Skin of body (tissue), 2 donors: Measurements from ENCODE around the gene USP32. TPM values are rescaled to one million over a fixed set of nuclear protein-coding genes. Genes with fewer than 3 reads are reported as not detected.
"Not testable (repeated sequence)": the region's sequence is repeated elsewhere in the genome, so short reads cannot be mapped to it uniquely, and the experiment has no call there.

Source experiments
- DNase-seq: peaks from one replicate; lab custom pipeline; 2025; lab: John Stamatoyannopoulos, UW
- total RNA-seq: library from RNA; depleted of rRNA; stranded (reverse); fragments of >200 nt; gene quantifications from one replicate; pipeline ENCODE4 v1.2.3, GENCODE V29; 2014

The USP32 gene
- total RNA-seq, 1 donor from 2014 or later = 58.2 TPM

DNA sequence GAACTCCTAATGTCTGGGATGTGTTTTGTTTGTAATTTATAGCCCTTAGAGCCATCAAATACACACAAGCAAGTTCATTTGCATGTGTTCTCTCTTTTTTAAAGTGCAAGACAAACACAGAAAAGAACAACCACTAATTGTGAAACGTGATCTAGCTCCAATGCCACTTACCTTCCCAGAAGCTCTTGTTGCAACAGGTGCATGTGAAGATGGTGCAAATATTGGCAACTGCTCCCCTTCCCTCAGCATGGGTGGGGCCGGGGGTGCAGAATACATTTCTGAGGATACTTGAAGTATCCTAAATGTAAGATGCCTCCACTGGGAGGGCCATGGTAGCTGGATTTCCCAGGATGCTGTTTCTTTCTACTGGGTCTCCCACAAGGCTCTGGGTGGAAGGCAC is 213.8 kb downstream of the USP32 start:
- not testable (repeated sequence) for DNase-seq

DNA sequence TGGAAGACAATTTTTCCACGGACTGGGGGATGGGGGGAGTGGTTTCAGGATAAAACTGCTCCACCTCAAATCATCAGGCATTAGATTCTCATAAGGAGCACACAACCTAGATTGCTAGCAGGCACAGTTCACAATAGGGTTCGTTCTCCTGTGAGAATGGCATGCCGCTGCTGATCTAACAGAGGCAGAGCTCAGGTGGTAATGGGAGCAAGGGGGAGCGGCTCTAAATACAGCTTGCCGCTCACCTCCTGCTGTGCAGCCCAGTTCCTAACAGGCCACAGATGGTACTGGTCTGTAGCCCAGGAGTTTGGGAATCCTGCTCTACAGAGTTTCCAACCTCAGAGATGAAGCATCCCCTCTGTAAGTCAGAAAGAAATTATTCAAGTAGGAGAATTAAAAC is 215.2 kb downstream of the USP32 start:
- DNase-seq = not testable (repeated sequence)

DNA sequence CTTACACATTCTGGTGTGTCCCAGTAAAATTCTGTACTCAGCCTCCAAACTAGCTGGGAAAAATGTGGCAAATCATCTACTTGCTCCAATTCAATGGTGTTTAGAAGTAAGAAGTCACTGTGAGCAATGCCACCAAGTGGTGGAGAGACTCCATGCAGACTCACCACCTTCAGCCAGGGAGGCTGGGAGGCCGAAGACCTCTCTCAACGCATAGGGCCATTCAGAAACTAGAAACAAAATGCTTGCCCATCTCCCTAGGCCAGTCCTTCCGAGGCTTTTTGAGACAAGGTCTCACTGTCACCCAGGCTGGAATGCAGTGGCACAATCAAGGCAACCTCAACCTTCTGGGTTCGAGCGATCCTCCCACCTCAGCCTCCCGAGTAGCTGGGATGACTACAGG is 217.2 kb downstream of the USP32 start:
- not testable (repeated sequence) for DNase-seq

DNA sequence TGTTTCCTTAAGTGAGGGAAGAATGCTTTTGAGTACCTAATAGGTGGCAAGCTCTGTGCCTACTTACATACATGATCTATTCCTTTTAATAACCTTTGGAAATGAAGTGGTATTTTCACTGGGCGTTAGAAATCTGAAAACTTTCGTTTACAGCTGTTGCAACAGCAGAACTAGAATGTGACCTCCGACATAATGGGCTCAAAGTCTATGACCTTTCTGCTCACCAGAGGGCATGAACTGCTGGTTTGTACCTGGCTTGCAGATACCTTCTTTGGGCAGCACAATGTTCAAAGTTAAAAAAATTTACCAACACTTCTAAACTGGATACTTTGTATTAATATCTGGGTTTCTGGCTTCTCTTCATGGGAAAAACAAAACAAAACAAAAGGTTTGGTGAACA is 217.9 kb downstream of the USP32 start:
- no peak for DNase-seq

DNA sequence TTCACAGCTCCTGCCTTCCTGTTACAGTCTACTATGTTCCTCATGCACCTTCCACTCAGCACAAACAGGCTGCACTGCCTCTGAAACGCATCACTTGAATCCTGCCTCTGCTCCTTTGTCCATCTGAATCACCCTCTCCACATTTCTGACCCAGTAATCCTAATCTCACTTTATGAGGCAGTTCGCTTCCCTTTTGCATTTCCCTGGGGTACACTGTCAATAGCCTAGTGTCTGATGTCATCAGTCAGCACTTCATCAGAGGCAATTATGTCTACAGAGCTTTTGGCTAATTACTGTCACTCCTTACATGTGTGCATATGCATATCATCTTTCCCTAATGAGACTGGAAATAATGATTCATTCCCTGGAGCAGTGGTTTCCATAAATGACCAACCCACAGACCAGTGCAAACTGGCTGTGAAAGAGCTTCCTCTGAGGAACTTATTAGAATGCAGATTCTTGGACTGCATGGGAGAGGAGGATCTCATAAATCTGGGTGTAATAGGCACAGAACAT is 218.6 kb downstream of the USP32 start:
- peak; percentile 28 for DNase-seq

DNA sequence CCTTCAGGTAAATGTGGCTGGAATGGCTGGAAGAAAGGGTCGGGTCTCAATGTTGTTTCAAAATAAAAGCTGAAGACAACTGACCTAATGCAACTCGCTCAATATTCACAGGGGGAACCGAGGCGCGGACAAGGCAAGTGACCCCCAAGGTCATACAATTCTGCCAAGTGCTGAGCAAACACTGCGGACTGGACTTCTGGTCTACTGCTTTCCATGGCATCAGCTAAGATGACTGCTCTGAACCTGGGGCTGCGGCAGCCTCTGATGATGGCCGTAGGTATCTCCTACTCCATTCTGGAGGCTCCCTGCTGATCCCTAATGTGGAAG is 220.2 kb downstream of the USP32 start:
- no peak for DNase-seq

DNA sequence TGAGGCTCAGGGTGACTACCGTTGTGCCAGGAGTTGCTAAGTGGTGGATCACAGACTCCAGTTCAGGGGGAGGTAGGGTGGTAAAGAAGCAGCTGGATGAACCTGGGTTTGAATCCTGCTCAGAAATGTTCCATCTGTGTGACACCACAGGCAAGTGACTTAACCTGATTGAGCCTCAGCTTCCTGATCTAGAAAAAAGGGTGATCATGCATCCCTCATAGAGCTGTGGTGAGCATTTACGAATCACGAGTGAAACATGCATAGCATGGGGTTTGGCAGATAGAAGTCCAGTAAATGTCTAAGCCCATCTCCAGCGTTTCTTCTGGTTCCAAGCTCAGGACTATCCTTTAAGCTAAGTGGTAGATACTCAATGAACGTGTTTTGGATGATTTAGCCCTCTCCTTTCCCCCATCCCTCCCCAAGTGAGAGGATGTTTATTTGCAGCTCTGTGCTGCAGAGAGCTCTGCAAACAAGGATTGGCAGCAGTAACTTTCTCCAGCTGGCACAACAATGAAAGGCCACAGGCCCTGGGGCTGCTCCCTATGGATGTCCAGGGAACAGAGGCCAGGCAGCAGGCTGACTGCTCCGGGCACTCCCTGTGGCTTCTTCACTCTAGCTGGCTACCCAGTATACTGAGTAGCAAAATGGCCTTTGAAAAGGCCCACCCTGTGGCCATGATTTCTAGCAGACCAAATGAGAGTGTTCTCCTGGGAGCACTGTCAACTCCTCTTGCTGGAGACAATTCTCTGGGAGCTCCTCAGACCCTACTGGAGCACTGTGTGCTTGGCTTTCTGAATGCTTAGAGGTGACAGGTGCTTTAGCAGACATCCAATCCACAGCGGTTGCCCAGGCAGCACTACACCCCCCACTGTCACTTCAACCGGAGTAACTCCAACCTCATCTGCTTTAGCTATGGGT is 220.8 kb downstream of the USP32 start:
- DNase-seq = no peak

DNA sequence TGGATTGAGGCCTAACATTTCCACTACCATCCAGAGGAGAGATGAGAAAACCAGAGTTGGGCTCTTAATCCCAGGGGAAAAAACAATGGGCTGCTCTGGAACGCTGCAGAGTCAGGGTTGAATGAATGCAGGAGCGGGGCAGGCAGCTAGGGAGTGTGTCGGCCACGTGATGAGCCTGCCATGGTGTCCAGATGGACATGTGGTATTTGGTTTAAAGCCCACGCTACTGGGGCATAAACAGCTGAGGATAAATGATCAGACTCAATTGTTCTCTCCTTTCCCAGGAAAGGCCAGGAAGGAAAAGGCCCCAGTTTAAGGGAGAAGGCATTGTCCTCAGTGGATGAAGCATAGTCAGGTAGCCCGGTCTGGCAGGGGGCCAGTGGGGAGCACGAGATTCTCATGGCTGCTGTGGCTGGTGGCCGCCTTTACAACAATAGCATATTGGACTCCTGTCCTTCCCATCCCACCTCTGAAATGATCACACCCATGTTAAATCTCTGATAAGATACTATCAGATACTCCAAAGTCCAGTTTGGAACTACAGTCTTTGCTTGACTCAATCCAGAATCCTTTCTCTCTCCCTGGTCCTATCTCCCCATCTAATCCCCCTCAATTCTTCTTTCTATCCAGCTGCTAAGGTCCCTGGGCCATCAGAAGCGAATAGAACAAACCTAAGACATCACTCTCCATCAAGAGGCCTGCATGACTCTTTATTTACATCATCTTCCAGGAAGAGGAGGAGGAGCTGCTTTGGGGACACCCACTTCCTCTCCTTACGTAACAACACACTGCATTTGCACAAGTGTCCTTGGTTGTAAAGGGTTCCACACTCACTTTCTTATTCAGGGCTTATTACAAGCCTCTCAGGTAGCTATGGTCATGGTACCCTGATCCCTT is 221.8 kb downstream of the USP32 start:
- DNase-seq = no peak

DNA sequence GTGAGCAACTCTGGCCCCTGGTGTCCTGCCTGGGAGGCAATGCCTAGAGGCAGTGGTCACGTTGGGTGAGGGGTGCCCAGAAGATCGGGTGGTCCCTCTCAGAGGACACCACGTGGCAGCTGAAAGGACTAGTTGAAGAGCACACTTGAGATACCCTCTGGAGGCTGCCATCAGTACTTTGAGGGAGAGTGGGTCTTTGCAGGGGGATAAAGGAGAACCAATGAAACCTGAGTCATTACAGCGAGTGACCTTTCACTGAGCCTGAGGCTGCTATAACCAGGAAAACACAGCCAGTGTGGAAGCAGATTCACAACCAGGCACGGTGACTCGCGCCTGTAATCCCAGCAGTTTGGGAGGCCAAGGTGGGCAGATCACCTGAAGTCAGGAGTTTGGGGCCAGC is 223.3 kb downstream of the USP32 start:
- DNase-seq = no peak

DNA sequence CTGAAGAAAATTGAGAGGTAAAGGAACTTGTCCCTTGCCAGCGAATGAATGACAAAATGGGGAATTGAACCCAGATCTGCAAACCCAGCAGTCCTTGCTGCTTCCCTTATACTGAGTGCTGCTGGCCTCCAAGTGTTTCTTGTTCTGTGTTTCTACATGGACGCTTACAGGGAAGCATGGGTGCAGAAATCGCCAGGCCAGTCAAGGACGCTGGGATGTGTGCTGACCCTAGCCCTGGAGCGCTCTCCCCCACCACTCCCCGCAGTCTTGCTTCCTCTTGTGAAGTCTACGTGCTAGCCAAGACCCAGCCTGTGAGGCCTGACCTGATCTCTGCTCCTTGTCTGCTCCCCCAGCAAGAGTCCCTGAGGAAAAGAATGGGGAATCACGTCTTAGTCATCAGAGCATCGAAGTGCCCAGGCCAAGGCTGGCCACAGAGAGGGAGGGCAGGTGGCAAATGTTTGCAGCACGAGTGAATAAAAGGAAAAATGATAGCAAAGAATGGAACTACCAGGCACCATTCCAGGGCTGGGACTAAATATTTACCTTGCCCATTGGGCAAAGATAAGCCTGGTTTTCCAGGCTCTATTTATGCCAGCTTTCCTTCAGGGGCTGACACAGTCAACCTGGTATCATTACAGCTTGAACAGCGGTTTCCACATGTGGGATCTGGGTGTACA is 224.7 kb downstream of the USP32 start:
- DNase-seq = no peak

DNA sequence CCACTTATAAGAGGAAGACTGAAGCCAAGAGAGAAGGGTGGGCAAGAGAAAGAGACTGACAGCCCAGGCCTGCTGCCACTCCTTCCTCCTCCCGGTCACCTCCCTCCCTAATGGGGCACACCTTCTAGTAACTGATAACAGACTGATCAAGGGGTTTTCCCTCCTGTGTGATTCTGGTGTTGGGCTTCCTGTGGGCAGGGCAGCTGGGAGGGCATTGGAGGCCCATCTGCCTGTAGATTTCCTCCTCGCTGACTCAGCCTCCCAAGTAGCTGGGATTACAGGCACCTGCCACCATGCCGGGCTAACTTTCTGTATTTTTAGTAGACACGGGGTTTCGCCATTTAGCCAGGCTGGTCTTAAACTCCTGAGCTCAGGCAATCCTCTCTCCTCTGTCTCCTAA is 226.0 kb downstream of the USP32 start:
- no peak for DNase-seq

DNA sequence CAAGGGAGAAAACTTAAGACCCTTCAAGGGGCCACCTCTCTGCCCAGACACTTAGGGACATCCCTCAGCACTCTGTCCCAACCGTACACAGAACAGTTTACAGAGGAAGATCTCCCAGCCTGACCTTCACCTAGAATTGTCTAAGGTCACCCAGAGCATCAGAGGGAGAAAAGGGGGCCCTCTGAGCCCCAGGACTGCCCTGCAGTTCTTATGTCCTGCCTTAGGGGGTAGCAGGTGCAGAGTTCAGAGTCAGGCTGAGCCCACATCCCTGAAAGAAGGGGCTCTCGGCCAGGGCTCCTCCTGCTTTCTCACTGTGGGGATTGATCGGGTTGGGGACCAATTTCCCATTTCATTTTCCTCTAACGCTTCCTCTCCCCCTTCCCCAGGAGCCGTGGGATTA is 226.7 kb downstream of the USP32 start:
- no peak for DNase-seq

DNA sequence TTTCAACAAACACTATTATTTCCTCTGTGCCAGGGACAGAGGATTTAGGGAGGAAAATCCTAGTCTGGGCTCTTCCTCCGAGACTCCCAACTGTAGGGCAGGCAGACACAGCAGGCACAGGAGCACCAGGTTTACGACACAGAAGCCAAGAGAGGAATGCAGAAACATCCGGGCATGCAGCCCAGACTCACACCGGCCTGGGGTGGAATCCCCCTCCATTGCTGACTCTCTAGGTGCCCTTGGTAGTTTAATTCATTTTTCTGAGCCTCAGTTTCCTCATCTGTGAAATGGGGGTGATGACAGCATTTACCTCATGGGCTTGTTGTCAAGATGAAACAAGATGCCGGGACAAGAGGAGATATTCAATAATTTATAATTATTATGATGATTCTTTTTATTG is 227.2 kb downstream of the USP32 start:
- DNase-seq = no peak

DNA sequence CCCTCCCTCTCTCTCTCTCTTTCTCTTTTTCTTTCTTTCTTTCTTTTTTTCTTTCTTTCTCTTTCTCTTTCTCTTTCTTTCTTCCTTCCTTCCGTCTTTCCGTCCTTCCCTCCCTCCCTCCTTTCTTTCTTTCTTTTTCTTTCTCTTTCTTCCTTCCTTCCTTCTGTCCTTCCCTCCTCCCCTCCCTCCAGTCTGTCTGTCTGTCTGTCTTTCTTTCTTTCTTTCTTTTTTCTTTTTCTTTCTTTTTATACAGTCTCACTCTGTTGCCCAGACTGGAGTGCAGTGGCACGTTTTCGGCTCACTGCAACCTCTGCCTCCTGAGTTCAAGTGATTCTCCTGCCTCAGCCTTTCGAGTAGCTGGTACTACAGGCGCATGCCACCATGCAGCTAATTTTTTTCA is 227.8 kb downstream of the USP32 start:
- DNase-seq = no peak

DNA sequence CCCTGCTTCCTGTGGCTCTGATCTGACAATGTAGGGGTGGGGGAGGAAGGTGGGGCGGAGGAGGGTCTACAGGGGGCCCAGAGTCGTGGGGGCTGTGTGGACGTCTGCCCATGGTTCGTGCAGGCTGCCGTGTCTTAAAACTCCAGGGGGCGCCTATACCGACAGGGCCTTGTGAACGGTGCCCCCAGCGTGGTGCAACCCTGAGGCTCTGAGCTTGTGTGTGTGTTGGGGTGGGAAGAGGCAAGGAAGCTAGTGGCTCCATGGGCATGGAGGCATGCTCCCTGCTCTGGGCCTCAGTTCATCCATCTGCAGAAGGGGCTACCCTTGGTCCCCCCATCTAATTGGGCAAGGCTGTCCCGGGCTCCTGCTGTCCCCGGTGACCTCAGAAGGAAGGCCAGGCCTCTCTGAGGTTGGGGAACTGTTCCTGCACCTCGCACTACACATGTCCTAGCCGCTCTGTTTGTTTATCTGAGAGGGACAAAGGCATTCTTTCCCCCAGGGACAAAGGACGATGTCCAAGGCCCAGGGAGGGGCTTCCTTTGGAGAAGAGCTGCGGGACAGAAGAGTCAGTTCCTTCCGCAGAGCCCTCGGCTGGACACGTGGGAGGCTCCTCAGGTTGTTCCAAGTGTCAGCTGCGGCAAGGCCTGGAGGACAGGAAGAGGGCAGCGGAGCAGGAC is 228.7 kb downstream of the USP32 start:
- DNase-seq = no peak

DNA sequence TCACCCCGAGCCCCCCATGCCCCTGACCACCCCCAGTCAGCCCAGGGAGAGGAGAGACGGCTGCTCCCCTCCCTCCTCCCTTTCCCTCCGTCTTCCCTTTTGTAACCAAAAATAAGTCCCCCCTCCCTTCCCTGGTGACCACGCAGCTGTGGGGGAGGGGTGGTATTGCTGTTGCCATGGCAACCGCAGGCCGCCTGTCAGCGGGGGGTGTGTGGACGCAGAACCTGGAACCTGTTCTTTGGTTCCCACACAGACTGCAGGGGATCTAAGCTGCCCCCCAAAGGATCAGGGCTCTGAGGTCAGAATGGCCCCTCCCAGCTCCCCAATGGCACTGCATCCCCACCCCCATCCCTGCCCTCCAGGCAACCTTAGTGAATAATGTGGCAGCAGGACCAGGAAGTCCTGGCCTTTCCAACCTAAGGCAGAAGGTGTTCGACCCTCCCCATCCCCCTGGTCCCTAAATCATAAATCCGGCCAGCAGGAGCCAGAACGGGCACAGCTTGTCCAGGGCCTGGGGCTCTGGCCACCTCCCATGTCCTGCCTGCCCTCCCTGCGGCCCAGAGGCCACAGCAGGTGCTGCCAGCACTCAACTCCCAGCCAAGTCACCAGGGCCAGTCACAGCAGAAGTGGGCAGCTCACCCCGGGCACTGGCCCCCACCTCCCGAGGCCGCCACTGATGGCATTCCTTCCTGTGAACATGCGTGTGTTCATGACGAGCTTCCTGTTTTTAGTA is 230.2 kb downstream of the USP32 start:
- no peak for DNase-seq

DNA sequence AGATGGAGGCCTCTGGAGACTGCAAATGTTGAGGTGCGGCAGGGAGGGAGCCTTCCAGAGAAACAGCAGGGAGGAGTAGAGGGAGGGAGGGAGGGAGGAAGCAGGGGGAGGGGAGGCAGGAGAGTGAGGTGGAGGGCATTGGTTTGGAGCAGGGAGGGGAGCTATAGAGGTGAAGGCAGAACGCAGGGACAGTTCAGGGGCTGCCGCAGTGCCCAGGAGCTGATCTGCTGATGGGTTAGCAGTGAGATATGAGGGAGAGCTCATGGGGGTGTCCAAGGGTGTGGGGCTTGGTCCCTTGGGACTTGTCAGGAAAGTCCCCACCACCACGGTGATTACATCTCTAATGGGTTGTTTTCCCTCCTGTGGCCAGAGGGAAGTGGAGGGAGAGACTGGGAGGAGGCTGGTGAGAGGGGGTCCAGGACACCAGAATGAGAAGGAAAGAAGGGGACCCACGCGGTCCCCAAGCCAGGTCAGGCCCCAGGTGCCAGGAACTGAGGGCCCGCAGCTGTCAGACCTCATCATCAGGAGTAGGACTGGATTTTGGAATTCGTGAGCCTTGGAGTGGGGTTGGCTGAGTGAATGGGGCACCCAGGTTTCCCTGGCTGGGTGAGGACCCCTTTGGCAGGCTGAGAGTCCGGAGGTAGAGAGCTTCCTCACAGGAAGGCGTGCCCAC is 231.0 kb downstream of the USP32 start:
- no peak for DNase-seq

DNA sequence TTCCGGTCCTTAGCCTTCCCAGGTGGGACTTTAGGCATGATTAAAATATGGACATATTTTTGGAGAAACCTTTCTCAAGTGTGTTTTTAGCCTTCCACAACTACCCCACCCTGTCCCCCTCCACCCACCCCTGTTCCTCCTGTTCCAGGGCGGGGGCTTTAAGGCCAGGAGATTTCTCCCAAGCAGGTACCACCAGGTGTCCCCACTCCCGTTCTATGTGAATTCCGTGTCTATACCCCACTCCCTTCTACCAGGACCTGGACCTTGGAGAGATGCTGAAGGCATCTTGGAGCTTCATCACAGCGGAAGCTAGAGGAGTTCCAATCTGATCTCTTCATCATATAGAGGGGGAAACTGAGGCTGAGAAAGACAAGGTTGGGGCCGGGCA is 232.5 kb downstream of the USP32 start:
- no peak for DNase-seq

DNA sequence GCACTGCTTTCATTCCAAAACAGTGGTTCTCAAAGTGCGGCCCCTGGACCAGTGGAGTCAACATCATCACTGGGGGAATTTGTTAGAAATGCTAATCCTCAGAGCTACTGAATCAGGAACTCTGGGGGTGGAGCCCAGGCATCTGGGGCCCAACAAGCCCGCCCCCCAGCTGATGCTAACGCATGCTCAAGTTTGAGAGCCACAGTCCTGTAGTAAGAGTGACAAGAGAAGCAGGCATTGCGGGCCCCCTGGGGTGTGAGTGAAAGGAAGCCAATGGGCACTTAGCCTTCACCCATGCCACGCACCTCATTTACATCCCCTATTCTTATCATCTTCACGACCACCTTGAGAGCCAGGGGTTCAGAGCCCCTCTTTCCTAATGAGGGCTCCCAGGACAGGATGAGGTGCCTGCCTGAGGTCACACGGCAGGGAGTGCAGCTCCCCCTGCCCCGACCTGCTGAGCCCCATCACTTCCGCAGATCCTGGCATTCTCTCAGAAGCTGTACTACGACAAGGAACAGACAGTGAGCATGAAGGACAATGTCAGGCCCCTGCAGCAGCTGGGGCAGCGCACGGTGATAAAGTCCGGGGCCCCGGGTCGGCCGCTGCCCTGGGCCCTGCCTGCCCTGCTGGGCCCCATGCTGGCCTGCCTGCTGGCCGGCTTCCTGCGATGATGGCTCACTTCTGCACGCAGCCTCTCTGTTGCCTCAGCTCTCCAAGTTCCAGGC is 233.0 kb downstream of the USP32 start:
- no peak for DNase-seq
